GM21737 (cell line): ENCODE results near the gene ODAD3.
"Not testable (repeated sequence)": the region's sequence is repeated elsewhere in the genome, so short reads cannot be mapped to it uniquely, and the experiment has no call there.

Experiments used
- ATAC-seq: cut with Tn5 transposase; IDR thresholded peaks from one replicate; pipeline ENCODE4 v1.9.1; 2021; ENCODE audit warnings: mild to moderate bottlenecking, moderate library complexity; ENCODE audit not compliant: unreplicated experiment

Gene ODAD3

GRCh38 chr19:11445141-11445540 is 10.2 kb upstream of the ODAD3 start:
- ATAC-seq, result no peak

GRCh38 chr19:11444059-11444458 is 9.1 kb upstream of the ODAD3 start:
- ATAC-seq, result no peak

- no peak for ATAC-seq
Observed at GRCh38 chr19:11437955-11438354, 3.0 kb upstream of the ODAD3 start.

GRCh38 chr19:11435833-11436313 is 952 bp upstream of the ODAD3 start:
- ATAC-seq, result no peak

GRCh38 chr19:11434703-11435056 is 241 bp downstream of the ODAD3 start:
- ATAC-seq, result peak; percentile 12

- ATAC-seq, result not testable (repeated sequence)
Observed at GRCh38 chr19:11433526-11433925, 1.4 kb downstream of the ODAD3 start.

GRCh38 chr19:11426656-11427055 is 8.3 kb downstream of the ODAD3 start:
- no peak for ATAC-seq

GRCh38 chr19:11425719-11426457 is 9.0 kb downstream of the ODAD3 start:
- no peak for ATAC-seq

GRCh38 chr19:11423791-11424181 is 11.1 kb downstream of the ODAD3 start:
- ATAC-seq, result no peak

- ATAC-seq, result no peak
Observed at GRCh38 chr19:11423164-11423790, 11.6 kb downstream of the ODAD3 start.

- ATAC-seq, result peak; percentile 67
Observed at GRCh38 chr19:11422163-11423065, 12.5 kb downstream of the ODAD3 start.

- ATAC-seq, result peak; percentile 29
Observed at GRCh38 chr19:11421371-11422098, 13.4 kb downstream of the ODAD3 start.

GRCh38 chr19:11420429-11421370 is 14.2 kb downstream of the ODAD3 start:
- ATAC-seq, result no peak

- ATAC-seq, result no peak
Observed at GRCh38 chr19:11418549-11419506, 16.1 kb downstream of the ODAD3 start, which contains the start of gene RGL3. TSS of gene RGL3 (minus strand) at chr19:11419314. CDS start at chr19:11419278, 36 bp downstream.

- ATAC-seq, result no peak
Observed at GRCh38 chr19:11418094-11418548, 16.8 kb downstream of the ODAD3 start.

GRCh38 chr19:11416346-11417052 is 18.4 kb downstream of the ODAD3 start:
- ATAC-seq, result no peak

GRCh38 chr19:11414544-11414943 is 20.4 kb downstream of the ODAD3 start:
- no peak for ATAC-seq

GRCh38 chr19:11410682-11411081 is 24.2 kb downstream of the ODAD3 start:
- ATAC-seq, result no peak
